Putamen (tissue), 1 donor: ENCODE data around the gene PTPMT1.

Experiments
- DNase-seq: peaks from one replicate; pipeline ENCODE4 v3.0.0-alpha.2; 2016; ENCODE audit warnings: low spot score

Gene PTPMT1

GRCh38 chr11:47578524-47579494, 13.4 kb downstream of the PTPMT1 start, which contains the start of the genes KBTBD4 and NDUFS3:
KBTBD4 (minus strand) TSS chr11:47578970; CDS start chr11:47578951, 19 bp downstream.
NDUFS3 (plus strand) TSS chr11:47579074; CDS start chr11:47579092, 18 bp downstream.
- DNase-seq, result peak; percentile 92

- no peak for DNase-seq
These were observed 18.4 kb downstream of the PTPMT1 start for GRCh38 chr11:47583844-47584243.

- no peak for DNase-seq
These were observed 20.9 kb downstream of the PTPMT1 start, which contains the start of gene FAM180B for GRCh38 chr11:47586098-47586855. FAM180B (plus strand) TSS chr11:47586678; CDS start chr11:47586769, 91 bp downstream.

- no peak for DNase-seq
These were observed 21.8 kb downstream of the PTPMT1 start for GRCh38 chr11:47587039-47587716.

GRCh38 chr11:47587723-47588326, 22.4 kb downstream of the PTPMT1 start:
- no peak for DNase-seq

GRCh38 chr11:47589118-47589517, 23.7 kb downstream of the PTPMT1 start:
- DNase-seq, result no peak

- no peak for DNase-seq
These were observed 24.2 kb downstream of the PTPMT1 start for GRCh38 chr11:47589584-47589976.

GRCh38 chr11:47589977-47590861, 24.8 kb downstream of the PTPMT1 start:
- no peak for DNase-seq

- DNase-seq, result no peak
These were observed 26.4 kb downstream of the PTPMT1 start for GRCh38 chr11:47591764-47592163.

GRCh38 chr11:47592251-47592650, 26.9 kb downstream of the PTPMT1 start:
- no peak for DNase-seq

- DNase-seq, result no peak
These were observed 27.6 kb downstream of the PTPMT1 start for GRCh38 chr11:47592970-47593369.

- no peak for DNase-seq
These were observed 28.1 kb downstream of the PTPMT1 start for GRCh38 chr11:47593492-47593933.

GRCh38 chr11:47593934-47594855, 28.8 kb downstream of the PTPMT1 start, which contains the start of gene C1QTNF4:
C1QTNF4 (minus strand) TSS chr11:47594411; CDS start chr11:47590810, 3,601 bp downstream.
- DNase-seq, result no peak

GRCh38 chr11:47595029-47595428, 29.6 kb downstream of the PTPMT1 start:
- no peak for DNase-seq

GRCh38 chr11:47595967-47596366, 30.6 kb downstream of the PTPMT1 start:
- no peak for DNase-seq

- DNase-seq, result no peak
These were observed 34.5 kb downstream of the PTPMT1 start for GRCh38 chr11:47599902-47600301.

GRCh38 chr11:47603295-47603694, 37.9 kb downstream of the PTPMT1 start:
- no peak for DNase-seq

- DNase-seq, result no peak
These were observed 40.5 kb downstream of the PTPMT1 start for GRCh38 chr11:47605921-47606320.

- no peak for DNase-seq
These were observed 41.3 kb downstream of the PTPMT1 start for GRCh38 chr11:47606731-47607130.
